ENCODE data around the gene KLKB1. TPM values are rescaled to one million over a fixed set of nuclear protein-coding genes. Genes with fewer than 3 reads are reported as not detected.

Gene KLKB1
- total RNA-seq (under 1 TPM in 3 of 4 donors, not detected in 1; 0.29 to 0.91 (median 0.49) TPM), polyA plus RNA-seq (under 1 TPM; 0.32 to 0.49 (median 0.44) TPM)
- long read RNA-seq, donor 1, partial matches to known transcripts, result 0 of 1 reads
- long read RNA-seq, donor 1, other reads (novel, unspliced or antisense), result 1 of 1 reads
- long read RNA-seq, donor 2, partial matches to known transcripts, result 0 of 1 reads
- long read RNA-seq, donor 2, other reads (novel, unspliced or antisense), result 1 of 1 reads

- Histone ChIP-seq H3K4me3 (peak within 1 kb of the TSS; percentile 4), H3K27ac (no peak within 1 kb of the TSS), H3K36me3 (ENCODE audit: insufficient read depth in 1 of 2, low read depth in 1 of 2) (peaks cover 0 to under 1% of the 10 kb centered on the region in 2 donors), H3K27me3 (ENCODE audit: insufficient read depth in 3 of 3, low read length in 2 of 3) (no peaks in the 10 kb centered on the region), H3K9me3 (no peaks in the 10 kb centered on the region), H3K4me1 (no peaks in the 10 kb centered on the region)
- intact Hi-C loops (cut with DNase I), result no loop called here
- DNase-seq, result no peak
- WGBS, 3 donors, result 48 to 56% (median 52%) methylated on average over 5 of the region's 5 CpGs
- no peak for TF ChIP-seq CTCF (IDR thresholded peaks at IDR 0.05)
- ATAC-seq, result no peak
Measured at GRCh38 chr4:186227221-186227620, at the start of gene KLKB1. KLKB1 (plus strand) TSS chr4:186227507; CDS start chr4:186228196, 689 bp downstream.

GRCh38 chr4:186188107-186188506, 39.2 kb upstream of the KLKB1 start:
- 65 to 98% (median 84%) methylated on average over 3 of the region's 3 CpGs for WGBS, 3 donors
- intact Hi-C loops (cut with DNase I), result no loop called here

GRCh38 chr4:186189656-186190055, 37.7 kb upstream of the KLKB1 start:
- intact Hi-C loops (cut with DNase I), result loop anchor here in 1 of 2 donors (2.0 kb wide), 1 partner anchor 121 kb away; the partner anchor contains the start of gene TLR3
- 50 to 81% (median 56%) methylated on average over 4 of the region's 4 CpGs for WGBS, 3 donors
- no peak for ATAC-seq
- peaks cover 27% of the 10 kb centered on the region for H3K4me1 ChIP-seq
- TF ChIP-seq CTCF (IDR thresholded peaks at IDR 0.05), result no peak
- no peaks in the 10 kb centered on the region for H3K27me3 ChIP-seq (ENCODE audit: insufficient read depth in 3 of 3, low read length in 2 of 3)
- H3K36me3 ChIP-seq (ENCODE audit: insufficient read depth in 1 of 2, low read depth in 1 of 2), result no peaks in the 10 kb centered on the region
- peak overlapping the region; percentile 97 for H3K27ac ChIP-seq
- no peak overlapping the region for H3K4me3 ChIP-seq
- no peaks in the 10 kb centered on the region for H3K9me3 ChIP-seq
- no peak for DNase-seq

More at GRCh38 chr4:186188107-186188506, 39.2 kb upstream of the KLKB1 start:
- H3K4me3 ChIP-seq, result no peak overlapping the region
- H3K4me1 ChIP-seq, result peaks cover 13% of the 10 kb centered on the region
- no peaks in the 10 kb centered on the region for H3K36me3 ChIP-seq (ENCODE audit: insufficient read depth in 1 of 2, low read depth in 1 of 2)
- no peak for ATAC-seq
- no peak overlapping the region for H3K27ac ChIP-seq
- no peak for DNase-seq
- H3K27me3 ChIP-seq (ENCODE audit: insufficient read depth in 3 of 3, low read length in 2 of 3), result no peaks in the 10 kb centered on the region
- TF ChIP-seq CTCF (IDR thresholded peaks at IDR 0.05), result no peak
- no peaks in the 10 kb centered on the region for H3K9me3 ChIP-seq

- intact Hi-C loops (cut with DNase I), result loop anchor here in 1 of 2 donors (2.0 kb wide), 1 partner anchor 122 kb away; the partner anchor contains the start of gene TLR3
- DNase-seq, result no peak
Measured at GRCh38 chr4:186190581-186191199, 36.6 kb upstream of the KLKB1 start.

More at GRCh38 chr4:186190581-186191199, 36.6 kb upstream of the KLKB1 start:
- peak overlapping the region; percentile 94 for H3K4me3 ChIP-seq
- no peaks in the 10 kb centered on the region for H3K9me3 ChIP-seq
- peak overlapping the region; percentile 97 for H3K27ac ChIP-seq
- no peak for TF ChIP-seq CTCF (IDR thresholded peaks at IDR 0.05)
- ATAC-seq, result peak; percentile 51 to 73 (median 57)
- H3K36me3 ChIP-seq (ENCODE audit: insufficient read depth in 1 of 2, low read depth in 1 of 2), result peaks cover 0 to 8% of the 10 kb centered on the region in 2 donors
- H3K27me3 ChIP-seq (ENCODE audit: insufficient read depth in 3 of 3, low read length in 2 of 3), result no peaks in the 10 kb centered on the region
- H3K4me1 ChIP-seq, result peaks cover 27% of the 10 kb centered on the region
- 0 to 2% (median 1%) methylated on average over 23 to 34 of the region's 34 CpGs for WGBS, 3 donors

Measured in psoas muscle (tissue), 8 donors.